ENCODE measurements around the gene RNF169. TPM values are rescaled to one million over a fixed set of nuclear protein-coding genes. Genes with fewer than 3 reads are reported as not detected.
A peak's percentile ranks its signal among the peaks of the same experiment; 100 is the strongest.

The RNF169 gene
- total and polyA plus RNA-seq, 2 of the 8 experiments (the other 6 are each of a cell fraction or from before 2014, with no cell fraction given): 3.6 to 12.5 TPM

DNA sequence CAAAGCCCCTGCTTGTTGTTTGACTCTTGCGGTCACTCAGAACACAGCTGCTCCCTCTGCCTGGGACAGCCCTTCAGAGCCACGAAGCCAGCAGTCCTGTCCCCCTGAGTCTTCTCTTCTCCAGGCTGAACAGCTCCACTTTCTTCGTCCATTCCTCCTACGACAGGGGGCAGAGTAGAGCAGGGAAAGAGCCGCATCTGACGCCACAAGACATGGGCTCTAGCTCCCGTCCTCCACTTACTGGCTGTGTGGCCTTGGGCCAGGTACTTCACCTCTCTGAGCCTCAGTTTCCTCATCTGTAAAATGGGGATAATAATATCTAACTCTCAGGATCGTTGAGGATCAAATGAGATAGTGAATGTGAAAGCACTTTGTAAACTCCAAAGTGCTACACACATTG, 47.3 kb upstream of the RNF169 start:
- no peak overlapping the region for H2AFZ ChIP-seq (ENCODE audit: low read length)
- H3K4me3 ChIP-seq (ENCODE audit: extremely low read depth in 1 of 4, insufficient read depth in 2 of 4, low read depth in 3 of 4, low read length in 4 of 4): no peak overlapping the region
- H3K9ac ChIP-seq (replicated peaks in 1 of 4; ENCODE audit: extremely low read depth in 1 of 4, low read depth in 3 of 4, low read length in 3 of 4): no peak overlapping the region
- H3K4me2 ChIP-seq (ENCODE audit: insufficient read depth in 1 of 2, low read depth in 2 of 2, low read length in 2 of 2): no peak overlapping the region
- no peak overlapping the region for H3K14ac ChIP-seq (ENCODE audit: insufficient read length)
- H3K27me3 ChIP-seq (replicated peaks in 1 of 4; ENCODE audit: control insufficient read depth in 3 of 4, extremely low read depth in 1 of 4, insufficient read depth in 3 of 4, low read length in 3 of 4): no peaks in the 10 kb centered on the region; a peak in 2 of 7 replicates
- H3K79me1 ChIP-seq (ENCODE audit: low read depth, low read length): no peaks in the 10 kb centered on the region
- no peak overlapping the region for H2BK120ac ChIP-seq (replicated peaks; ENCODE audit: low read depth, low read length)
- no peak overlapping the region for H3K18ac ChIP-seq (ENCODE audit: extremely low read depth, low read length)
- H3K4ac ChIP-seq (replicated peaks; ENCODE audit: insufficient read length, low read depth, low read length): no peak overlapping the region
- no peaks in the 10 kb centered on the region; the same call in 1 of the 2 replicates for H3K23me2 ChIP-seq (ENCODE audit: low read depth, low read length)
- DNase-seq (ENCODE audit: low read depth in 1 of 2, low spot score in 2 of 2) (peak; percentile 17 to 78), FAIRE-seq (no peak)
- H3K56ac ChIP-seq (replicated peaks; ENCODE audit: insufficient read length, low read depth, low read length): no peak overlapping the region
- WGBS, 2 experiments (ENCODE audit: extremely low coverage in 1 of 2, insufficient coverage in 1 of 2, insufficient read length in 1 of 2, insufficient replicate concordance in 2 of 2, low coverage in 1 of 2, low lambda C conversion rate in 2 of 2, missing lambda C conversion rate in 1 of 2): 74% methylated on average over 8 of the region's 8 CpGs; no CpG with 5 or more reads in 1 of the 2 experiments
- H3K23ac ChIP-seq (ENCODE audit: insufficient read length): no peak overlapping the region
- no peak overlapping the region for H4K8ac ChIP-seq (ENCODE audit: extremely low read depth, insufficient read depth, low read length)
- H3K36me3 ChIP-seq (ENCODE audit: control insufficient read depth in 2 of 4, insufficient read depth in 4 of 4, low read length in 3 of 4): no peaks in the 10 kb centered on the region
- peaks cover 0 to 11% (median 4%) of the 10 kb centered on the region in 4 experiments; a peak in 3 of 7 replicates for H3K4me1 ChIP-seq (replicated peaks in 1 of 4; ENCODE audit: control insufficient read depth in 3 of 4, insufficient read depth in 4 of 4, low read length in 3 of 4)
- no peaks in the 10 kb centered on the region for H3K9me3 ChIP-seq (ENCODE audit: insufficient read depth in 2 of 2, low read depth in 1 of 2, low read length in 1 of 2)
- H2AK5ac ChIP-seq (ENCODE audit: low read depth, low read length): no peak overlapping the region
- no peak overlapping the region for H2BK12ac ChIP-seq (ENCODE audit: low read depth, low read length)
- no peak overlapping the region for H4K91ac ChIP-seq (replicated peaks; ENCODE audit: insufficient read length, low read length)
- no peak overlapping the region for H2BK5ac ChIP-seq (ENCODE audit: low read depth, low read length)
- H4K20me1 ChIP-seq (replicated peaks in 1 of 2; ENCODE audit: control insufficient read depth in 1 of 2, insufficient read depth in 2 of 2, low read length in 2 of 2): no peaks in the 10 kb centered on the region
- H3K27ac ChIP-seq (ENCODE audit: low read depth, low read length): no peak overlapping the region
- H3K79me2 ChIP-seq (ENCODE audit: control insufficient read depth in 1 of 2, insufficient read depth in 2 of 2, low read length in 2 of 2): no peaks in the 10 kb centered on the region
- no peak overlapping the region for H2BK15ac ChIP-seq (ENCODE audit: low read length)
- POLR2A ChIA-PET (ENCODE audit: partially characterized antibody): interaction anchor here (1.3 kb wide), 1 partner anchor 18 kb away, joined by 3 read pairs; no protein-coding TSS in a partner anchor
- no peak overlapping the region for H4K5ac ChIP-seq (ENCODE audit: insufficient read length, low read depth, low read length)
- no peak overlapping the region for H2BK20ac ChIP-seq (ENCODE audit: low read length)
- CTCF ChIA-PET (ENCODE audit: partially characterized antibody): interaction anchor here (0.6 to 16.5 kb wide), 29 partner anchors 9 to 1351 kb away, joined by 3 to 348 read pairs (median 4); no protein-coding TSS in a partner anchor
- TF ChIP-seq, protein P1, sequence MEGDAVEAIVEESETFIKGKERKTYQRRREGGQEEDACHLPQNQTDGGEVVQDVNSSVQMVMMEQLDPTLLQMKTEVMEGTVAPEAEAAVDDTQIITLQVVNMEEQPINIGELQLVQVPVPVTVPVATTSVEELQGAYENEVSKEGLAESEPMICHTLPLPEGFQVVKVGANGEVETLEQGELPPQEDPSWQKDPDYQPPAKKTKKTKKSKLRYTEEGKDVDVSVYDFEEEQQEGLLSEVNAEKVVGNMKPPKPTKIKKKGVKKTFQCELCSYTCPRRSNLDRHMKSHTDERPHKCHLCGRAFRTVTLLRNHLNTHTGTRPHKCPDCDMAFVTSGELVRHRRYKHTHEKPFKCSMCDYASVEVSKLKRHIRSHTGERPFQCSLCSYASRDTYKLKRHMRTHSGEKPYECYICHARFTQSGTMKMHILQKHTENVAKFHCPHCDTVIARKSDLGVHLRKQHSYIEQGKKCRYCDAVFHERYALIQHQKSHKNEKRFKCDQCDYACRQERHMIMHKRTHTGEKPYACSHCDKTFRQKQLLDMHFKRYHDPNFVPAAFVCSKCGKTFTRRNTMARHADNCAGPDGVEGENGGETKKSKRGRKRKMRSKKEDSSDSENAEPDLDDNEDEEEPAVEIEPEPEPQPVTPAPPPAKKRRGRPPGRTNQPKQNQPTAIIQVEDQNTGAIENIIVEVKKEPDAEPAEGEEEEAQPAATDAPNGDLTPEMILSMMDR (IDR thresholded peaks at IDR 0.05; ENCODE audit: control extremely low read depth in 1 of 3, insufficient read depth in 1 of 3, low read depth in 1 of 3, low read length in 3 of 3): peak; percentile 51 to 73 (median 66)
- TF ChIP-seq CREB1 (IDR thresholded peaks at IDR 0.05) (0 out of 2 replicates have a peak, but pooled peaks have one; percentile 11), SP2 (IDR thresholded peaks at IDR 0.05; ENCODE audit: low read length) (no peak), HDAC2 (IDR thresholded peaks at IDR 0.05; ENCODE audit: borderline replicate concordance in 1 of 2, low read depth in 2 of 2, low read length in 2 of 2) (peak in 1 of 2 experiments; percentile 76; a peak in 1 of 4 replicates), TAF1 (IDR thresholded peaks at IDR 0.05; ENCODE audit: low read depth, low read length) (no peak), BACH1 (IDR thresholded peaks at IDR 0.05; ENCODE audit: low read length) (no peak), CEBPB (IDR thresholded peaks at IDR 0.05; ENCODE audit: low read depth, low read length) (no peak), RAD21 (IDR thresholded peaks at IDR 0.05 in 1 of 2, conservative IDR thresholded peaks at IDR 0.05 in 1 of 2; ENCODE audit: low read depth in 2 of 2, low read length in 2 of 2) (peak; percentile 47 to 58; a peak in 3 of 4 replicates), KDM1A (IDR thresholded peaks at IDR 0.05; ENCODE audit: borderline replicate concordance, low read length) (peak; percentile 97), SIX5 (IDR thresholded peaks at IDR 0.05; ENCODE audit: low read depth, low read length) (no peak)

Measured in H1 (cell line).